IPS-11a (cell line): ENCODE results near the gene PDCD6IP.
A peak's percentile ranks its signal among the peaks of the same experiment; 100 is the strongest.
"Not testable (repeated sequence)": the region's sequence is repeated elsewhere in the genome, so short reads cannot be mapped to it uniquely, and the experiment has no call there.

Source experiments
- H3K4me3 ChIP-seq: one replicate; pipeline ENCODE4 v1.5.1; 2013; ENCODE audit warnings: low read depth, low read length, control low read depth

Gene PDCD6IP

GRCh38 chr3:33791477-33792166 lies 6.8 kb upstream of the PDCD6IP start:
- no peak overlapping the region for H3K4me3 ChIP-seq

GRCh38 chr3:33792167-33792892 lies 6.1 kb upstream of the PDCD6IP start:
- H3K4me3 ChIP-seq: no peak overlapping the region

GRCh38 chr3:33795131-33795530 lies 3.3 kb upstream of the PDCD6IP start:
- H3K4me3 ChIP-seq: no peak overlapping the region

GRCh38 chr3:33795856-33796536 lies 2.4 kb upstream of the PDCD6IP start:
- H3K4me3 ChIP-seq: no peak overlapping the region

GRCh38 chr3:33798113-33798417 lies 365 bp upstream of the PDCD6IP start:
- H3K4me3 ChIP-seq: peak overlapping the region; percentile 77

- peak overlapping the region; percentile 77 for H3K4me3 ChIP-seq
These were observed 747 bp downstream of the PDCD6IP start for GRCh38 chr3:33799202-33799551.

GRCh38 chr3:33803252-33803651 lies 4.8 kb downstream of the PDCD6IP start:
- H3K4me3 ChIP-seq: no peak overlapping the region

- no peak overlapping the region for H3K4me3 ChIP-seq
These were observed 5.6 kb downstream of the PDCD6IP start for GRCh38 chr3:33803894-33804526.

GRCh38 chr3:33807191-33807590 lies 8.8 kb downstream of the PDCD6IP start:
- H3K4me3 ChIP-seq: no peak overlapping the region

- H3K4me3 ChIP-seq: no peak overlapping the region
These were observed 10.1 kb downstream of the PDCD6IP start for GRCh38 chr3:33808559-33808958.

- no peak overlapping the region for H3K4me3 ChIP-seq
These were observed 12.1 kb downstream of the PDCD6IP start for GRCh38 chr3:33810545-33810944.

- H3K4me3 ChIP-seq: no peak overlapping the region
These were observed 23.6 kb downstream of the PDCD6IP start for GRCh38 chr3:33821989-33822388.

GRCh38 chr3:33823821-33824220 lies 25.4 kb downstream of the PDCD6IP start:
- H3K4me3 ChIP-seq: no peak overlapping the region

GRCh38 chr3:33825111-33825510 lies 26.7 kb downstream of the PDCD6IP start:
- no peak overlapping the region for H3K4me3 ChIP-seq

GRCh38 chr3:33826206-33826605 lies 27.8 kb downstream of the PDCD6IP start:
- H3K4me3 ChIP-seq: no peak overlapping the region

- H3K4me3 ChIP-seq: no peak overlapping the region
These were observed 28.3 kb downstream of the PDCD6IP start for GRCh38 chr3:33826688-33827087.

- no peak overlapping the region for H3K4me3 ChIP-seq
These were observed 31.3 kb downstream of the PDCD6IP start for GRCh38 chr3:33829720-33830119.

GRCh38 chr3:33831053-33831452 lies 32.6 kb downstream of the PDCD6IP start:
- H3K4me3 ChIP-seq: no peak overlapping the region

GRCh38 chr3:33833408-33834095 lies 35.1 kb downstream of the PDCD6IP start:
- no peak overlapping the region for H3K4me3 ChIP-seq

- H3K4me3 ChIP-seq: no peak overlapping the region
These were observed 35.6 kb downstream of the PDCD6IP start for GRCh38 chr3:33834096-33834453.

GRCh38 chr3:33837182-33837581 lies 38.8 kb downstream of the PDCD6IP start:
- H3K4me3 ChIP-seq: not testable (repeated sequence)
